Activated CD8-positive, alpha-beta memory T cell treated with anti-CD3 and anti-CD28 coated beads for 48 hours (primary cell): ENCODE data around the gene PRDM10.
"Not testable (repeated sequence)": the region's sequence is repeated elsewhere in the genome, so short reads cannot be mapped to it uniquely, and the experiment has no call there.

Experiments used
- DNase-seq, 3 experiments: peaks; one replicate each; pipeline ENCODE4 v3.0.0-alpha.2; 2020; ENCODE audit warnings: low read depth in 2 of 3, low spot score in 2 of 3

Gene PRDM10

DNA sequence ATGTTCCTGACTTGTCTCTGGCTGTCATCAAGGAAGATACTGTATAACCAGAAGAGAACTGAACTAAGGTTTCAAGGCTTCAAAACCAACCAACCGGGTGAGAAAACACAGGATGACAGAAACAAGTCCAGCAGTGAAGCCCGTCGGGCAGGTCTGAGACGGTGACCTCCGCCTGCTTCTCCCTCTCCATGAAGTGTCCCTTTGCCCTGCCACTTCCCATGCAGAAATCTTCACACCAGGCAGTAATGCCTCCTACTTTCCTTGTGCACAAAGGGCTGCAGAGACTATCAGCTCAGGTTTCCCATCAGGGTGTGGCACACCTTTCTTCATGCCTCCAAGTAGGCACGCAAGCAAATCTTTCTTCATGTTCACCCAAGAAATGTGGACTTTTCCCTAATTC, 24.2 kb downstream of the PRDM10 start:
- DNase-seq, result no peak

DNA sequence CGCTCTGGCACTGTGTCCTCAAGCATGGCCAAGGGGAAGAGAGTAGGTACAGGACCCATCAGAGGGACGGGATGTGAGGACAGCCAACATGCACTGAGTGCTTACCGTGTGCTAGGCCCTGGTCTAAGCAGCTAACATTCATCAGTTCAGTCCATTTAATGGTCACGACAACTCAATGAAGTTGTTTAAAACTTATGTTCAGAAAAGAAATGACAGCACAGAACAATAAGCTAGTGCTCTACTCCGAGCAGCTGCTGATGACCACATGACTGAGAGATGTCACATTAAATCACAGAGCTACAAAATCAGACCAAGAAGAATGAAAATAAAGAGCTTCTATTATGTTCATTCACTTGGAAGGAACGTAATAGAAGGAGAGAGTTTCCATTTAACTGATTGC, 26.3 kb downstream of the PRDM10 start:
- DNase-seq, result no peak

DNA sequence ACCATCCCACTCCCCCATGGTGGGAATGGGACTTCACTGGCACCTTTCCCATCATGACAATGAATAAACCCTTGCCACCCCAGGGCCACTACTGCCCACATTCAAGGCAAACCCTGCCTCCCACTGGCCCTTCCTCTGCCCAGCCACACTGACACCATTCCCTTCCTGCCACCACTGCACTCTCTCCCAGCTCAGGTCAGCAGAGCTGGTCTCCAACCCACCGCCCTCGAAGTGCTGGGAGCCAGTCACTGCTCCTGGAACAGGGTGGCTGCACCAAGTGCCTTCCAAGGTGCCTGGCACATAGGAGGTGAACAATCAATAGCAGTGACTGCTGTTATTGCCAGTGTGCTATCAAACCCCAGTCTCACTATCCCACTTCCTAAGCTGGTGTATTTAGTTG, 27.1 kb downstream of the PRDM10 start:
- no peak for DNase-seq

DNA sequence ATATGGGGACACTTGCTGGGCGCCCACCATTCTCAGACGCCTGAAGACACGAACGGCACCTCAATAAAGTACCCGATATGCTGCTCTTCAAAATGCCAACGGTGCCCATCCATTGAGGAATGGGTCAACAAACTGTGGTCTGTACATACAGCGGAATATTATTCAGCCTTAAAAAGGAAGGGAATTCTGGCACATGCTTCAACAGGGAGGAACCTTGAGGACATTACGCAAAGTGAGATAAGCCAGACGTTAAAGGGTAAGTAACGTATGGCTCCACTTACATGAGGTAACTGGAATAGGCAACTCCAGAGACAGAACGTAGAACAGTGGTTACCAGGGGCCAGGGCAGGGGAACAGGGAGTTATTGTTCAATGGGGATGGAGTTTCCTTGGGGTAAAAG, 28.0 kb downstream of the PRDM10 start:
- no peak for DNase-seq

DNA sequence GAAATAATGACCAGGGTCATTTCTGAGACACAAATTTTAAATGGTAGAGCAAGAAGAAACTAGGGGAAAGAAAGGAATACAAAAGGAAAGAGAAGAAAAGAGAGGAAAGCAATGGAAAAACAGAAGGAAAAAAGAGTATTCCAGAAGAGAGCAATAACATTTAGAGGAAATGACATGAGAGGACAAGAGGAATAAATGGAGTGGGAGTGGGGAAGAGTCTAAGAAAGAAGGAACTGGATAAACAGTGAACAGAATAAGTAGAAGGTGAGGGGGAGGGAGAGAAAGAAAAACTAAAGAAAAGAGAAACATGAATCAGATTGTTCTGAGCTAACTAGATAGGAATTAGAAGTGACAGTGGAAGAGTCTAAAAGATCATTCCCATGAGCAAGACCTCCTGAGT, 28.4 kb downstream of the PRDM10 start:
- DNase-seq, result no peak

DNA sequence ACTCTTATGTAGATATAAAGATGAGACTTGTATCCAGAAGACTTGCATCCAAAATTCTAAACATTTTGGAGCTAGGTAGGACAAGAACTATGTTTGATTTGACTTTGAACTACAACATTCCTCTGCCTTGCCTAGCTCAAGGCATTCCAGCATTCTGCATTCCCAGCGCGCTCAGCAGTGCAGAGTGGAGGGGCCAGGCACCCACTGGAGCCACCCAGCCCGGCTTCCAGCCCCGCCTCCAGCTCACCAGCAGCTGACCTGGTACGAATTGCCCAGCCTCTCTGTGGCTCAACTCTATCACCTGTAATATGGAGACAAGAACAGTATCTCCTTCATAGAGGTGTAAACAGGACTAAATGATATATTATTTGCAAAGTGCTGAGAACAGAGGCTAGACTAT, 28.8 kb downstream of the PRDM10 start:
- no peak for DNase-seq

DNA sequence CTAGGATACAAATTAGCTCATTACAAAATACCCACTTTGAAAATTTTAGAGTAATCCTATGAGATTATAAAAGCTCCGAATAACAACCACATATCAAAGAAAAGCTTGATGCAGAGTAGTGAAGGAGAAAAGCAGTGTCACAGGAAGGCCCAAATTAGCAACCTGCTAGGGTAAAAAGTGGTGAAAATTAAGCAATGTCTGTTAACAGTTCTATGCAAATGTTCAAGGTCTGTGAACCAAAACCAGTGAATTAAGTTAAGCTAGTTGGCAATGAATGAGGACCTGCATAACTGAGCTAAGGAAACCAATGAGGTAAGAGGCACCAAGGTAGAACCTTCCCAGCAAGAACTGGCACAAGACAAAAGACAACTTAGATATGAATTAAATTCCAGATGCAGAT, 29.6 kb downstream of the PRDM10 start:
- DNase-seq, result no peak

DNA sequence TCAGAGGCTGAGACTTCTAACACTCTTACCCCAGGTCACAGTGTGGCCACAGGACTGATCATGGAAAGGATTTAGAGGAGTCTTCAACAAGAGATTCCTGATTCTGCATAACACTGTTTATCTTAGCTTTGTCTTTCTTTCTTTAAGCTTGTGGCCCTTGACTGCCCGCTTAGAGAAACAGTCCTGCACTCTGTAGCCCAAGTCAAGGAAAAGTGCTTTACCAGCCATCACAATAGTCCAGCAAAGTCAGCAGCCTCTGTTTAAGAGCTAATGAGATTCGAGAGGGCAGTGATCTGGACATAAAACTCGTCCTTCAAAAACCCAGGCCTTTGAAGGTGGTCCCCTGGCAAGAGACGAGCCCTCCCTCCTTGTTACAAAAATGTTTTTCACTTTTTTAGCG, 30.0 kb downstream of the PRDM10 start:
- DNase-seq, result no peak

DNA sequence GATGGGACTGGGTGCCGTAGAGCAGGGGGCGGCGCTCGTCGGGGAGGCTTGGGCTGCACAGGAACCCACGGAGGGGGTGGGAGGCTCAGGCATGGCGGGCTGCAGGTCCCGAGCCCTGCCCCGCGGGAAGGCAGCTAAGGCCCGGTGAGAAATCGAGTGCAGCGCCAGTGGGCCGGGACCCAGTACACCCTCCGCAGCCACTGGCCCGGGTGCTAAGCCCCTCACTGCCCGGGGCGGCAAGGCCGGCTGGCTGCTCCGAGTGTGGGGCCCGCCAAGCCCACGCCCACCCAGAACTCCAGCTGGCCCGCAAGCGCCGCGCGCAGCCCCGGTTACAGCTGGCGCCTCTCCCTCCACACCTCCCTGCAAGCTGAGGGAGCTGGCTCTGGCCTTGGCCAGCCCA, 30.8 kb downstream of the PRDM10 start:
- not testable (repeated sequence) for DNase-seq

DNA sequence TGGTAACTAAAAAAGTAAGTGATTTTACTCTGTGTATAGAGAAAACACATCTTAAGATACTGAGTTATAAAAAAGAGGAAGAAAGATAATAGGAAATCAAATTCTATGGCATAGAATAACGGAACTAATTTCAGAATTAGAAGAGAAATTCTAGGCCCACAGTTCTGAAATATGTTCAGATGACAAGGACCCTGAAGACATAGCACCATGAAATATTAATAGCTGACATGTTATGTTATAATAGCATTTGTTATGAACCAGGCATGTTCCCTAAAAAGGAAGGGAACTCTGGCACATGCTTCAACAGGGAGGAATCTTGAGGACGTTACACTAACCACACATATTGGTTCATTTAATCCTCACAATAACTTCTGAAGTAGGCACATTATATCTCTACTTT, 32.7 kb downstream of the PRDM10 start:
- DNase-seq, result no peak

DNA sequence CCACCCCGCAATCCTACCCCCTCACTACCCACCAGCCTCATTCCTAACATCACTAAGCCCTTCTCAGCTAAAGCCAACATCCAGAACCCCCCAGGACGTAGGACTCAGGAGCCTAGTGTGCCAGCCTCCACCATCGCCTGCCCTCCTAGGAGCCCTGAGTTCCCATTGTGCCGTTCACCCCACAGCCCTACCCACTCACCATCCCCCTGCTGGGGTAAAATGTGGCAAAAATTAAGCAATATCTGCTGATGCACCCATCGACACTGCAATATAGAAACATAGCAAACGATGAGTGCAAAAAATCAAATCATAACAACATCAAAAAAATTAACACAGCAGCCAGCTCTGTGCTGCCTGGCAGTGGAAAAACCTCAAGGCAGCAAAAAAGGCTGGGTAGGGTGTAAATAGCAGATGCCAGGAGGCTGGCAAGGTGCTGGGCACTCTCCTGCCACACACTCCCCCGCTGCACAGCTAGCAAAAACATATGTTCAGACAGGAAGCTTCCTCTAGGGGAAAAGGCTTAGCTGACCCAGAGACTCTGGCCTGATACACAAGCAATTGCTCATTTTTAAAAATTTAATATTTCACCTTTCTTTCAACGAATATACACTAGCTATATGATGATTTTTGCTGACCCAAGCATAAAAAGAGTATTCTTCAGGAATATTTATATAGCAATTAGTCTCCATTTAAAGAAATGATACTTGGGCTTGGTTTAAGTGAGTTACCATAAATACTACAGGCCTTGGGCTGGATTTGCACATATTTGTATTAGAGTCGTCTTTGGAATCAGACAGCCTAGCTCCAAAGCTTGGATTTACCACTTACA, 33.8 kb downstream of the PRDM10 start:
- DNase-seq, result no peak

DNA sequence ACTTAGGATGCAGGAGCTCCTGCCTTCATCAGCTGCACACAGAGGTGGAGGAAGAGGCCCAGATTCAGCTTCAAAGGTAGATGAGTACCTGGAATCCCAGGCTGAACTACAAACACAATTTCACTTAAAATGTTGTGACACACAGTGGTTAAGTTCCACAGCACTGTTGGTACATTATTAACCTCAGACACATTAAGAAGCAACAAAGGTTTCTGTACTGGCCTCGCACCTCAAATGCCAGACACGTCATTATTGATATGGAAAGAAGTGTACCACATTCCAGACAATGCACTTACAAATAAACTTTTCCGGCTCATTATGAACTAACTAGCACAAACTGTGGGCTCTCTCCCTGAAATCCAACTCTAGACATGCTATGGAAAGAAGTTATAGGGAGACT, 34.6 kb downstream of the PRDM10 start:
- DNase-seq, result no peak

DNA sequence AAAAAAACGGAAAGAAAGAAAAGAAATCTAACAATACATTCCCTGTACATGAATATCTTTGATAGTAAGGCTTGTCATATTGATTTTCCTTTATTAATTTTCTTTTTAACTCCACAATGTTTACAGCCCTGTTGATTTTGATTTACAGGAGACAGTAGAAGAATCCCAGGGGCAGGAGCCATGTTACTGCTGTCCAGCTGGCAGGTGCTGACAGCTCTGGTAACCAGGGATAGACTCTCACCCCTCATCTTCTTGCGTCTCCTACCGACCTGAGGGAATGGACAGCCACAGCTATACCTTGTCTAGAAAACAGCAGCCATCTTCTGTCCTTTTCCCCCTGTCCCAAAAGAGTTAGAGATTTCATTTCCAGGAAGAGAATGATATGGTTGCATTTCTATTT, 37.4 kb downstream of the PRDM10 start:
- DNase-seq, result no peak

DNA sequence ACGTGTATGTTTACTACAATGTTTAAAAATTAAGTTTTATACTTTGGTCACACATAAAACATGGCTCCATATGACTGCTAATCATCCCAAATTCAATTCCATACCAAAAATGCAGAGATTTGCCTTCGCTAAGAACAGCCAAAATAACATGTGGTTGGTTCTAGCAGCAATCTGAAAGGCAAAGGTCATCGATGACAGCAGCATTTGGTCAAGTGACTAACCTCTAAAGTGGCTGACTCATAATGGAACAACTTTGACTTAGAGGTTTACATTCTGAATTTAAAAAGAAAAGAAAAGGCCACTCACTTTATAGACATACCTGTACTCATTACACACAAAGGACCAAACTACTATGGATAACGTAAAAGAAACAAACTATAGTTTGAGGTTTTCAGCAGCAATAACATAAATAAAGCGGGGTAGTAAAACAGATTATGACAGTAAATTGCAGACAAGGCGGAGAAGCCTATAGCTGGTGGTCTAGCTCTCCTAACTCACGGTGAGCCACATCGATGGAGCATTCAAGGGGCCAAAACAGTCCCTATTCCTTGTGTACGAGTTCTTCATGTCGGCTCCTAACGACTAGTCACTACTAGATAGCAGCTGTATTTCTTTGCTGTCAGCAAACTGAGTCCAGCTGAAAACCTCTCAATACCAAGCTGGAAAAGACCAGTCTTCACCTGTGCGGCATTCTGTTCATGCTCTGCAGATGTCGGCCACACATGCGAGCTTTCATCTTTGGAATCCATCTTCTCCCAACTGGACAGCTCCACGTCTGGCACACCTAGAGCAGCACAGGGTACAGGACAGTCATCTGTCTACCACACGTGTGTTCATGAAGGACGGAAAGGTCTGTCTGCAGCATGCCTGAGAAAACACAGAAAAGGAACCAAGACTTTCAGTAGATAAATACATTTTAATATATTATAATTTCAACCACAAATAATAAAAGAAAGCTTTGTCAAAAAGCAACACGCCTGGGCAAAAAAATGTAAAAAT, 42.1 kb downstream of the PRDM10 start:
- no peak for DNase-seq

DNA sequence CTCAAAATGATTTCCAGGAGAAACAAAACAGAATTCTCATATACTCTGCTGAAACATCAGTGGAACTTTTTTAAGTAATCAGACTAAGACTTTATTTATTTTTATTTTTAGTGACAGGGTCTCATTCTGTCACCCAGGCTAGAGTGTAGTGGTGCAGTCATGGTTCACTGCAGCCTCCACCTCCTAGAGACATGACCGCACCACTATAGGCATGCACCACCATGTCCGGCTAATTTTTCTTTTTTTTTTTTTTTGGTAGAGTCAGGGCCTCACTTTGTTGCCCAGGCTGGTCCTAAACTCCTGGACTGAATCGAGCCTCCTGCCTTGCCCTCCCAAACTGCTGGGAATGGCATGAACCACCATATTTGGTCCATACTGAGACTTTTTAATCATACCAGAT, 42.9 kb downstream of the PRDM10 start:
- DNase-seq, result no peak

DNA sequence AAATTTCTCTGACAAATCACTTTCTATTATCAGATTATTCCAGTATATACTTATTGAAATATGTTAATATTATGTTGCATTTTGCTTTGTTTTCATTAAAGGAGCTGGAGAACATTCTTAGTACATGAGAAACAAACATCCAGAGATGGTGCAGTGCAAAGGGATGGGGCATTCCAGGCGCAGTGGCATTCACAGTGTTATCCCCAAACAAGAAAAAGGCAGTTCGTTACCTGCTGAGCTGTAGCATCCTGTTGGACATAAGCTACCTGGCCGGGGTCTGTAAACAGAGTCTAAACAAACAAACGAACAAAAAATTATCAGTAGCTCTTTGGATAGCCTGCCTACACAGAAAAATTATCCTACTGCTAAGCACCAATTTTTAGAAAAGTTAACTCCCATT, 47.4 kb downstream of the PRDM10 start:
- DNase-seq, result no peak

DNA sequence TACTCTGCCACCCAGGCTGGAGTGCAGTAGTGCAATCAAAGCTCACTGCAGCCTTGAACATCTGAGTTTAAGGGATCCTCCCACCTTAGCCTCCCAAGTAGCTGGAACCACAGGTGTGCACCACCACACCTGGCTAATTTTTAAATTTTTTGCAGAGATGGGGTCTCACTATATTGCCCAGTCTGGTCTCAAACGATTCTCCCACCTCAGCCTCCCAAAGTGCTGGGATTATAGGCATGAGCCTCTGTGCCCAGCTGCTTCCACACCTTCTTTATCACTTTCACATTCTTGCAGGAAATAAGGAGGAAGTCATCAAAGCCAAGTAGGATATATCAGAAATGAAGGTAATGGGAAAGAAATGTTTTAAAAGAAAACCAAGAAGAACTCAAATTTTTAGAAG, 47.9 kb downstream of the PRDM10 start:
- DNase-seq, result not testable (repeated sequence)

DNA sequence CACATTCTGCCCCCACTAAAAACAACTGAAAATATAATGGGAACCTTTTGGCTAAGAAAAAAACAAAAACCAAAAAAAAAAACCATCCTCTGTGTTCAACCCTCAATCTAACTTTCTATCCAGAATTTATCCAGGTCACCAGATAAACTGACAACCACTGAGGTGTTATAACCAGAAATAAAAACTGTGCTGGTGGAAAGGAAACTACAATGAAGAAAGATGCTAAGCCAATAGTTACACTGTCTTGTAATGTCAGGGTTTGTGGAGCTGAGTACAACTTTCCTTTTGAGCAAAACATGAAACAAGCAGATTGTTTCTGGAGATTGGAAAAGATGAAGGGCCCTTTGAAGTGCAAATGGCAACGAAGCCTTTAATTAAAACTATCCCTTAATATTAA, 50.8 kb downstream of the PRDM10 start:
- no peak for DNase-seq

DNA sequence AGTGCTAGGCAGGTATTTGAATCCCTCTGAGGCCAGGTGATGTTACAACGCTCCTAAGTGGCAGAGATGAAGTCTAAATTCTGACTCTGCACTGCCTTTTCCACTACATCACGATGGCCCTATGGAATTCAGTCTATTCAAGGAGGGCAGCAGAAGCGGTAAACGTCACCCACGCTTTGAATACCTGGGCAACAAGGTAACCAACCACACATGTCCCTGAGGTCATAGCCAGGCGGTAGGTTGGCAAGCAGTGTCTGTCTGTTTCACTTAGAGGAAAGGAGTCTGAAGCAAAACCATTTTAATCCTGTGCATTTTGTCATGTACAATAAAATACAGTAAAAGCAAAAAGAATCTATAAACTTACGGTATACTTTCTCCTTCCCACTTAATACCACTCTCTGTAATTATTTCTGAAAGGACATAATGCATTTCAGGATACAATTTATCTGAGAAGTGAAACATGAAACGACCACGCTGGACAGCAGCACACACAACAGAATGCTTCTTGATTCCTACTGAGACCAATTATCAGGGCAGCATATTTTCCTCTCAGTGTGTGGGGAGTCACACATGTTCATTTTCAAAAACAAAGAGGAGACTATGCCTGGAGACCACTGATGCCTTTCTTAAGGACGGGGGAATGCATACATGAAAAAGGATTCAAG, 51.3 kb downstream of the PRDM10 start:
- no peak for DNase-seq

DNA sequence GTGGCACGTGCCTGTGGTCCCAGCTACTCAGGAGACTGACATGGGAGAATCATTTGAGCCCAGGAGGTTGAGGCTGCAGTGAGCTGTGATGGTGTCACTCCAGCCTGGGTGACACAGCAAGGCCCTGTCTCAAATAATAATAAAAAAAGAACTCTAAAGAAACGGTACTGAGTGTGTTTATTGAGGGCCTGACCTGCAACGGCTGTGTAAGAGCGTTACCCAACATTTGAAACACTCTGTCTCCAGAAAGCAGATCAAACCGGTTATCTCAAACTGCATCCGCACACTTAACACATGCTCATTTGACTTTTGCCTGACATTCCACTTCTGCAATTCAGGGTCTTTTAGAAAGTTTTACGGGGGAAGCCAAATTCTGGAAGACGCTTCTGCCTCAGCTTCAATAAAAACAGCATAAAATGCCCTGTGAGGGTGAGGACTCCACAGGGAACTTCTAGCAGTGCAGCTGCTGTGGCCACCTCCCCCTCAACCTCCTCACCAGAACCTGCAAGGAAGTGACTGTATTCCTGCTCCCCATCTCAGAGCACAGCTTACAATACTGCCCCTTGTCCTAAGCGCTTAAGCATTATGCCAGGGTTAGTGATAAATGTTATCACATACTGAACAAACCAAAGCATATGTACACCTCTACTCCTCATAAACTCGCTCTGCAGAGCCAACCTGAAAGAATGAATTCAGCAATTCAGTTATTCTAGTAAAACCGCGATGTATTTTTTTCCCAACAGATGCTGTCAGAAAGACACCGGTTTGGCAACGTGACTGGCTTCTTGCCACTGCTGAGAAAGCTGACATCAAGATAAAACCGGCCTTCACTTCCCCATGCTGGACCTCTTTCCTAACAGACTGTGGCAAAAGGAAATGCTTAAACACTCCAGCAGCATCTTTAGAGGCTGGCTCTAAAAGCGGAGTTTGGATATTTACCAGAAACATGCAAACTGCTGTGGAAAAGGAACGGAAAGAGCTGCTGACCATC, 52.2 kb downstream of the PRDM10 start:
- DNase-seq, result no peak
